PC-3 (cell line): ENCODE data around the gene ROR1. TPM values are rescaled to one million over a fixed set of nuclear protein-coding genes. Genes with fewer than 3 reads are reported as not detected.

Experiments
- ATAC-seq: fragments of 200-7000 bp; cut with Tn5 transposase; 2 replicates; pipeline ENCODE4 v1.9.1; 2020; ENCODE audit warnings: mild to moderate bottlenecking, moderate library complexity
- BruUV-seq: library from RNA; stranded (reverse); fragments of 400-500 nt; replicated peaks from 2 replicates; lab custom pipeline; 2021; lab: Mats Ljungman, UMichigan
- CTCF ChIA-PET: fragments of 300-600 bp; sonication (Branson Sonifier 250); formaldehyde crosslinking; loops from one replicate; lab custom pipeline; 2022; ENCODE audit warnings: antibody characterized with exemption; lab: Charles Lee
- POLR2A ChIA-PET: fragments of 300-600 bp; sonication (Branson Sonifier 250); formaldehyde crosslinking; loops from one replicate; lab custom pipeline; 2022; ENCODE audit warnings: antibody characterized with exemption; ENCODE audit not compliant: unreplicated experiment; lab: Charles Lee
- DNase-seq: peaks from one replicate; pipeline ENCODE4 v3.0.0-alpha.2; 2015
- H2AFZ ChIP-seq: fragments of 300-600 bp; sonication (generic); 2 replicates; pipeline ENCODE4 v1.6.0; 2016; ENCODE audit warnings: antibody characterized with exemption, low read length
- H3F3A ChIP-seq: fragments of 300-600 bp; sonication (generic); one replicate; pipeline ENCODE4 v1.6.0; 2017; ENCODE audit warnings: antibody characterized with exemption, low read length, control low read depth, mild to moderate bottlenecking; ENCODE audit not compliant: unreplicated experiment
- H3K27ac ChIP-seq: fragments of 300-600 bp; sonication (generic); 2 replicates; pipeline ENCODE4 v1.5.1; 2016; ENCODE audit warnings: mild to moderate bottlenecking, low read length
- H3K27me3 ChIP-seq: fragments of 300-600 bp; sonication (generic); 2 replicates; pipeline ENCODE4 v1.6.1; 2016; ENCODE audit warnings: low read length, mixed read lengths
- H3K36me3 ChIP-seq: fragments of 300-600 bp; sonication (generic); 2 replicates; pipeline ENCODE4 v1.6.1; 2016; ENCODE audit warnings: low read depth, mixed run types, low read length, mixed read lengths
- H3K4me1 ChIP-seq: fragments of 300-600 bp; sonication (generic); 2 replicates; pipeline ENCODE4 v1.5.1; 2016; ENCODE audit warnings: low read length; ENCODE audit not compliant: insufficient read depth
- H3K4me2 ChIP-seq: fragments of 300-600 bp; sonication (generic); 2 replicates; pipeline ENCODE4 v1.6.0; 2016; ENCODE audit warnings: low read length
- H3K4me3 ChIP-seq: fragments of 300-600 bp; sonication (generic); 2 replicates; pipeline ENCODE4 v1.5.1; 2016; ENCODE audit warnings: mild to moderate bottlenecking, low read length, mixed read lengths
- H3K79me2 ChIP-seq: fragments of 300-600 bp; sonication (generic); 2 replicates; pipeline ENCODE4 v1.6.1; 2017; ENCODE audit warnings: low read length, mixed read lengths
- H3K9ac ChIP-seq: fragments of 300-600 bp; sonication (generic); 2 replicates; pipeline ENCODE4 v1.6.0; 2016; ENCODE audit warnings: mild to moderate bottlenecking, low read length
- H3K9me2 ChIP-seq: fragments of 300-600 bp; sonication (generic); replicated peaks from 2 replicates; pipeline ENCODE4 v1.6.1; 2016; ENCODE audit warnings: mixed run types, low read length, mixed read lengths
- H3K9me3 ChIP-seq: fragments of 300-600 bp; sonication (generic); 2 replicates; pipeline ENCODE4 v1.6.1; 2016; ENCODE audit warnings: low read length, mixed read lengths
- H4K20me1 ChIP-seq: fragments of 300-600 bp; sonication (generic); 2 replicates; pipeline ENCODE4 v1.6.1; 2016; ENCODE audit warnings: low read length, mixed read lengths
- EZH2 ChIP-seq: fragments of 300-600 bp; sonication (generic); IDR thresholded peaks from one replicate; pipeline ENCODE4 v1.6.1; 2017; ENCODE audit warnings: antibody characterized with exemption, mild to moderate bottlenecking, low read length; ENCODE audit not compliant: unreplicated experiment
- EZH2phosphoT487 ChIP-seq: fragments of 300-600 bp; sonication (generic); IDR thresholded peaks from 2 replicates; pipeline ENCODE4 v1.6.1; 2018; ENCODE audit warnings: mild to moderate bottlenecking, antibody characterized with exemption, low read length, borderline replicate concordance
- intact Hi-C: fragments of 100-400 bp; cut with micrococcal nuclease; formaldehyde crosslinking; loops from 2 replicates; pipeline ENCODE4 v1.9.0; 2023
- total RNA-seq: library from RNA; depleted of rRNA; stranded (reverse); fragments of >200 nt; gene quantifications from 2 replicates; pipeline ENCODE4 v1.2.3, GENCODE V29; 2014
- TF ChIP-seq, protein P1 (sequence below): fragments of 300-600 bp; sonication (generic); conservative IDR thresholded peaks from 2 replicates; pipeline ENCODE4 v1.5.1; 2017; ENCODE audit warnings: antibody characterized with exemption, low read depth, mild to moderate bottlenecking, low read length

ROR1 gene
- total RNA-seq, 1 experiment from 2014 or later = 16.5 TPM

DNA sequence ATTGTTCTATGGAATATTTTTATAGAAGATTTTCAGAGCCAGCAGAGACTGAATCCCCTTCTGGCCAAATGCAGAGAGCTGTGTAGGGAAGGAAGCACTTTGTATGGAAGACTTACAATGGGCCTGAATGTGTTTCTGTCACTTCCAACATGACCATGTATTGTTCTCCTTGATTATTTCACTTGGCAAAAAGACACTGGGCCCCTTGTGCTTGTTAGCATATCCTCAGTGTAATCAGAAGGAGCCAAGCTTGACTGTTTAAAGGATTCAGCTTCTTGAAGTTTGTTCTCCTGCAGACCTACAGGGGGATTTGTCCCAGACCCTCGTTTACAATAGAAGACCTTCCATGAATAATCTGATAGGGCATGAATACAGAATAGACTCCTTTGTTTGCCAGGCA, 381.5 kb downstream of the ROR1 start:
- H3K36me3 ChIP-seq = no peaks in the 10 kb centered on the region
- TF ChIP-seq, protein P1, sequence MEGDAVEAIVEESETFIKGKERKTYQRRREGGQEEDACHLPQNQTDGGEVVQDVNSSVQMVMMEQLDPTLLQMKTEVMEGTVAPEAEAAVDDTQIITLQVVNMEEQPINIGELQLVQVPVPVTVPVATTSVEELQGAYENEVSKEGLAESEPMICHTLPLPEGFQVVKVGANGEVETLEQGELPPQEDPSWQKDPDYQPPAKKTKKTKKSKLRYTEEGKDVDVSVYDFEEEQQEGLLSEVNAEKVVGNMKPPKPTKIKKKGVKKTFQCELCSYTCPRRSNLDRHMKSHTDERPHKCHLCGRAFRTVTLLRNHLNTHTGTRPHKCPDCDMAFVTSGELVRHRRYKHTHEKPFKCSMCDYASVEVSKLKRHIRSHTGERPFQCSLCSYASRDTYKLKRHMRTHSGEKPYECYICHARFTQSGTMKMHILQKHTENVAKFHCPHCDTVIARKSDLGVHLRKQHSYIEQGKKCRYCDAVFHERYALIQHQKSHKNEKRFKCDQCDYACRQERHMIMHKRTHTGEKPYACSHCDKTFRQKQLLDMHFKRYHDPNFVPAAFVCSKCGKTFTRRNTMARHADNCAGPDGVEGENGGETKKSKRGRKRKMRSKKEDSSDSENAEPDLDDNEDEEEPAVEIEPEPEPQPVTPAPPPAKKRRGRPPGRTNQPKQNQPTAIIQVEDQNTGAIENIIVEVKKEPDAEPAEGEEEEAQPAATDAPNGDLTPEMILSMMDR = no peak
- no peak for TF ChIP-seq EZH2phosphoT487
- no peaks in the 10 kb centered on the region for H3K9me2 ChIP-seq
- no peaks in the 10 kb centered on the region for H4K20me1 ChIP-seq
- no peak overlapping the region for H3K27ac ChIP-seq
- H3K9me3 ChIP-seq = no peaks in the 10 kb centered on the region
- no TSS peak for BruUV-seq
- no peaks in the 10 kb centered on the region for H3K27me3 ChIP-seq
- intact Hi-C loops = no loop called here
- H3K4me1 ChIP-seq = no peaks in the 10 kb centered on the region
- no peak overlapping the region for H3K9ac ChIP-seq
- no peaks in the 10 kb centered on the region for H3K79me2 ChIP-seq
- ATAC-seq (no peak), DNase-seq (no peak)
- H3K4me2 ChIP-seq = no peak overlapping the region
- no peak overlapping the region for H3K4me3 ChIP-seq
- ChIA-PET POLR2A (no interaction called here), CTCF (no interaction called here)
- H3F3A ChIP-seq = no peaks in the 10 kb centered on the region
- H2AFZ ChIP-seq = no peak overlapping the region

DNA sequence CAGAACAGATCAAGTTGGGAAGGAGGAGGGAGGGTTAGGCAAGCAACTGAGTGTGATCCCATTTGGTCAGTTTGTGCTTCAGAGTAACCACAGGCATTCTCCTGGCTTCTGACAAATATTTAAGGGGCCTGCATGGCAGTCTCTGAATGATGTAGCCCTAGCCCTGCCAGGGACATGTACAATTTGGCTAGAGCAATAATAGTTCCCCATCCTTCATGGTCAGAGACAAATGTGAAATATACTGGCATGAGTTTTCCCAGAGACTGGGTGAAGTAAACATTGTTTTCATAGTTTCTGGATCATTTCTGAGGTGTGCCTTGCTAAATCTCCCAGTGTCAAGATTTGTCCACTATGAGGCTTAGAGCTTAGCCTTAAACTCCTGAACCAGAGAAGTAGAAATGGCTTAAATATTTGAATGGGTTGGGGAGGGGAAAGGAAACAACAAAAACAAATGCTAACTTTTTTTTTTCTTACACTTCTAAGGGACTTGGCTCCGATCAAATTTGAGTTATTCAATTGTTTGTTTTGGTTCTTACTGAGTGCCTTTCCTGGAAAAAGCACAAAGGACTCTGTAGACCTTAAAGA, 387.6 kb downstream of the ROR1 start:
- CTCF ChIA-PET = no interaction called here
- Histone ChIP-seq H3F3A (no peaks in the 10 kb centered on the region), H3K79me2 (no peaks in the 10 kb centered on the region), H3K4me1 (no peaks in the 10 kb centered on the region), H3K4me3 (no peak overlapping the region), H3K36me3 (no peaks in the 10 kb centered on the region), H2AFZ (no peak overlapping the region), H3K9me3 (no peaks in the 10 kb centered on the region), H4K20me1 (no peaks in the 10 kb centered on the region), H3K9me2 (no peaks in the 10 kb centered on the region), H3K4me2 (no peak overlapping the region), H3K27me3 (no peaks in the 10 kb centered on the region), H3K27ac (no peak overlapping the region), H3K9ac (no peak overlapping the region)
- no TSS peak for BruUV-seq
- DNase-seq (no peak), ATAC-seq (peak; percentile 29)
- POLR2A ChIA-PET = interaction anchor here (0.7 kb wide), 1 partner anchor 498 kb away, joined by 3 read pairs; no protein-coding TSS in a partner anchor
- TF ChIP-seq, protein P1 = no peak
- TF ChIP-seq EZH2 (no peak), EZH2phosphoT487 (no peak)
- intact Hi-C loops = loop anchor here (5.0 kb wide), 2 partner anchors 81 to 544 kb away; no protein-coding TSS in a partner anchor

DNA sequence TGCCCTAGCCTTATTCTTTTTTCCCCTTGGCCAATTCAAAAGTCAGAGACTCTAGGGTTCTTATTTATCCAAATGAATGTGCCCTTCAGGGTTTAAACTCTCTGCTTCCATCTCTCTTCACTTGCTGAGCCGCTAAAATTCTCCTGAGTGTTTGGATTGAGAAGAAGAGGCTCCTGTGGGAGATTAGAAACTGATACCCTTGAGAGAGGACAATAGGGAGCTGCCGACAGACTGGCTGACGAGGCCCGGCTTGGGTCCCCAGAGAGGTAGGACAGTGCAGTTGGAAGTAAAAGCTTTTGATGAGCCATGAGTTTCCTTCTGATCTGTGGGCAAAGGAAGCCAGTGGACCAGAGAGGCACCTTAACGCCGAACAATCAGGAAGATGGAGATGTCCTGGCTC, 388.3 kb downstream of the ROR1 start:
- no peaks in the 10 kb centered on the region for H3K36me3 ChIP-seq
- H3K27ac ChIP-seq = no peak overlapping the region
- CTCF ChIA-PET = no interaction called here
- H3K9ac ChIP-seq = no peak overlapping the region
- POLR2A ChIA-PET = no interaction called here
- BruUV-seq = no TSS peak
- no peak overlapping the region for H3K4me2 ChIP-seq
- TF ChIP-seq, protein P1 = no peak
- TF ChIP-seq EZH2 = no peak
- TF ChIP-seq EZH2phosphoT487 = no peak
- H3K4me1 ChIP-seq = no peaks in the 10 kb centered on the region
- no peak overlapping the region for H3K4me3 ChIP-seq
- no peaks in the 10 kb centered on the region for H3F3A ChIP-seq
- H3K9me3 ChIP-seq = no peaks in the 10 kb centered on the region
- no peaks in the 10 kb centered on the region for H3K27me3 ChIP-seq
- intact Hi-C loops = loop anchor here (5.0 kb wide), 2 partner anchors 80 to 545 kb away; no protein-coding TSS in a partner anchor
- no peaks in the 10 kb centered on the region for H3K79me2 ChIP-seq
- no peaks in the 10 kb centered on the region for H3K9me2 ChIP-seq
- DNase-seq = no peak
- ATAC-seq = no peak
- H4K20me1 ChIP-seq = no peaks in the 10 kb centered on the region
- H2AFZ ChIP-seq = no peak overlapping the region
